Uterus (tissue), 2 donors: ENCODE results near the gene UBASH3B.

Experiments
- POLR2A ChIP-seq, 2 donors: fragments of 450-650 bp; IDR thresholded peaks; one replicate each; pipeline ENCODE4 v1.6.1; 2016; ENCODE audit warnings: antibody characterized with exemption in 2 of 2, mild to moderate bottlenecking in 1 of 2, moderate library complexity in 1 of 2
- TF ChIP-seq, protein P1 (sequence below), 4 experiments: fragments of 200-600 bp in 2 of 4; fragments of 450-650 bp in 2 of 4; sonication (generic) in 2 of 4; IDR thresholded peaks; one replicate each; pipeline ENCODE4 v1.5.1; 2016 to 2019; ENCODE audit warnings: antibody characterized with exemption in 4 of 4, mild to moderate bottlenecking in 2 of 4, moderate library complexity in 1 of 4

DNA sequence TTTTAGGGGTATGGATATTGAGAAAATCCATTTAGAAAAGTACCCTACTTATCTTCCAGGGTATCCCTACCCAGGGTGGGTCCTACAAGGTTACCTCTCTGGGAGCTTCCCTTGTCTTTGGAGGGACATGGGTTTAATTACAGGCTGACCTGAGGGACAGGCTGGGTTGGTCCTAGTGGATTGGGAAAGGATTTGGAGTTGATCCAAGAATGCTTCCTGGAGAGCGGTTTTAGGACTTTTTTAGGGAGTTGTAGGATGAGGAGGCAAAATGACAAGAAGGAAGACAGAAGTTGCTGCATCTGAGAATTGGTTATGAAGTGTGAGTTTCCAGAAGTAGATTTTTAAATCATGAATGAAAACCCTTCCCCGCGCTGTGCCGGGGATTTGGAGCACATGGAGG lies 121.0 kb downstream of the UBASH3B start:
- TF ChIP-seq, protein P1, sequence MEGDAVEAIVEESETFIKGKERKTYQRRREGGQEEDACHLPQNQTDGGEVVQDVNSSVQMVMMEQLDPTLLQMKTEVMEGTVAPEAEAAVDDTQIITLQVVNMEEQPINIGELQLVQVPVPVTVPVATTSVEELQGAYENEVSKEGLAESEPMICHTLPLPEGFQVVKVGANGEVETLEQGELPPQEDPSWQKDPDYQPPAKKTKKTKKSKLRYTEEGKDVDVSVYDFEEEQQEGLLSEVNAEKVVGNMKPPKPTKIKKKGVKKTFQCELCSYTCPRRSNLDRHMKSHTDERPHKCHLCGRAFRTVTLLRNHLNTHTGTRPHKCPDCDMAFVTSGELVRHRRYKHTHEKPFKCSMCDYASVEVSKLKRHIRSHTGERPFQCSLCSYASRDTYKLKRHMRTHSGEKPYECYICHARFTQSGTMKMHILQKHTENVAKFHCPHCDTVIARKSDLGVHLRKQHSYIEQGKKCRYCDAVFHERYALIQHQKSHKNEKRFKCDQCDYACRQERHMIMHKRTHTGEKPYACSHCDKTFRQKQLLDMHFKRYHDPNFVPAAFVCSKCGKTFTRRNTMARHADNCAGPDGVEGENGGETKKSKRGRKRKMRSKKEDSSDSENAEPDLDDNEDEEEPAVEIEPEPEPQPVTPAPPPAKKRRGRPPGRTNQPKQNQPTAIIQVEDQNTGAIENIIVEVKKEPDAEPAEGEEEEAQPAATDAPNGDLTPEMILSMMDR (IDR thresholded peaks at IDR 0.05) = no peak
- no peak for TF ChIP-seq POLR2A (IDR thresholded peaks at IDR 0.05)
